ENCODE measurements around the gene ANP32E. TPM values are rescaled to one million over a fixed set of nuclear protein-coding genes. Genes with fewer than 3 reads are reported as not detected.
"Not testable (repeated sequence)": the region's sequence is repeated elsewhere in the genome, so short reads cannot be mapped to it uniquely, and the experiment has no call there.

Gene ANP32E
- polyA plus RNA-seq, 3 donors: 111 to 140 (median 129) TPM

- DNase-seq (ENCODE audit: extremely low read depth in 1 of 11, low read depth in 9 of 11, low spot score in 4 of 11): no peak
Observed at GRCh38 chr1:150262388-150263320, 26.7 kb upstream of the ANP32E start.

GRCh38 chr1:150261367-150261766 lies 25.5 kb upstream of the ANP32E start:
- no peak for DNase-seq (ENCODE audit: extremely low read depth in 1 of 11, low read depth in 9 of 11, low spot score in 4 of 11)

- DNase-seq (ENCODE audit: extremely low read depth in 1 of 11, low read depth in 9 of 11, low spot score in 4 of 11): peak in 4 of 11 donors; percentile 68 to 80 (median 74)
Observed at GRCh38 chr1:150259758-150260669, 24.1 kb upstream of the ANP32E start.

- no peak for DNase-seq (ENCODE audit: extremely low read depth in 1 of 11, low read depth in 9 of 11, low spot score in 4 of 11)
Observed at GRCh38 chr1:150259217-150259616, 23.3 kb upstream of the ANP32E start.

GRCh38 chr1:150257624-150258585 lies 22.0 kb upstream of the ANP32E start, which contains the start of gene CA14:
CA14 (plus strand) TSS chr1:150257774; CDS start chr1:150258129, 355 bp downstream.
- no peak for DNase-seq (ENCODE audit: extremely low read depth in 1 of 11, low read depth in 9 of 11, low spot score in 4 of 11)

- DNase-seq (ENCODE audit: extremely low read depth in 1 of 11, low read depth in 9 of 11, low spot score in 4 of 11): no peak
Observed at GRCh38 chr1:150256554-150257341, 20.8 kb upstream of the ANP32E start.

- no peak for DNase-seq (ENCODE audit: extremely low read depth in 1 of 11, low read depth in 9 of 11, low spot score in 4 of 11)
Observed at GRCh38 chr1:150256198-150256553, 20.3 kb upstream of the ANP32E start.

- no peak for DNase-seq (ENCODE audit: extremely low read depth in 1 of 11, low read depth in 9 of 11, low spot score in 4 of 11)
Observed at GRCh38 chr1:150249936-150250335, 14.0 kb upstream of the ANP32E start.

- DNase-seq (ENCODE audit: extremely low read depth in 1 of 11, low read depth in 9 of 11, low spot score in 4 of 11): no peak
Observed at GRCh38 chr1:150243003-150243402, 7.1 kb upstream of the ANP32E start.

- DNase-seq (ENCODE audit: extremely low read depth in 1 of 11, low read depth in 9 of 11, low spot score in 4 of 11): no peak
Observed at GRCh38 chr1:150237746-150238145, 1.8 kb upstream of the ANP32E start.

- not testable (repeated sequence) for DNase-seq (ENCODE audit: extremely low read depth in 1 of 11, low read depth in 9 of 11, low spot score in 4 of 11)
Observed at GRCh38 chr1:150237176-150237575, 1.3 kb upstream of the ANP32E start.

- DNase-seq (ENCODE audit: extremely low read depth in 1 of 11, low read depth in 9 of 11, low spot score in 4 of 11): no peak
Observed at GRCh38 chr1:150236614-150237100, 745 bp upstream of the ANP32E start.

GRCh38 chr1:150235294-150235851 lies 539 bp downstream of the ANP32E start:
- DNase-seq (ENCODE audit: extremely low read depth in 1 of 11, low read depth in 9 of 11, low spot score in 4 of 11): no peak

- DNase-seq (ENCODE audit: extremely low read depth in 1 of 11, low read depth in 9 of 11, low spot score in 4 of 11): peak in 4 of 11 donors; percentile 58 to 69 (median 62)
Observed at GRCh38 chr1:150234566-150235293, 1.2 kb downstream of the ANP32E start.

GRCh38 chr1:150234309-150234565 lies 1.7 kb downstream of the ANP32E start:
- no peak for DNase-seq (ENCODE audit: extremely low read depth in 1 of 11, low read depth in 9 of 11, low spot score in 4 of 11)

GRCh38 chr1:150233359-150234308 lies 2.3 kb downstream of the ANP32E start:
- peak in 2 of 11 donors; percentile 55 to 72 for DNase-seq (ENCODE audit: extremely low read depth in 1 of 11, low read depth in 9 of 11, low spot score in 4 of 11)

Data from renal cortex interstitium (tissue), 11 donors.